Keratinocyte (primary cell): ENCODE data around the gene COLGALT1. TPM values are rescaled to one million over a fixed set of nuclear protein-coding genes. Genes with fewer than 3 reads are reported as not detected.

Source experiments
- DNase-seq: peaks from one replicate; pipeline ENCODE4 v3.0.0-alpha.2; 2011; ENCODE audit warnings: low read depth, missing footprints, low spot score
- FAIRE-seq: peaks from 2 replicates; lab custom pipeline; 2011; peaks lifted over from hg19 to GRCh38; lab: Jason Lieb, UNC
- H2AFZ ChIP-seq: 2 replicates; pipeline ENCODE4 v1.6.0; 2012; ENCODE audit warnings: low read length, control low read depth, inconsistent platforms; ENCODE audit not compliant: control insufficient read depth
- H3K27ac ChIP-seq: 2 replicates; pipeline ENCODE4 v1.5.1; 2011; ENCODE audit warnings: low read length; ENCODE audit not compliant: control insufficient read depth, insufficient read depth
- H3K27me3 ChIP-seq: 3 replicates; pipeline ENCODE4 v1.6.0; 2011; ENCODE audit warnings: low read length; ENCODE audit not compliant: control insufficient read depth, insufficient read depth; ENCODE audit errors: extremely low read depth
- H3K36me3 ChIP-seq, 2 experiments: 2 replicates in 1 of 2; 3 replicates in 1 of 2; pipeline ENCODE4 v1.5.1; 2011; ENCODE audit warnings: low read length in 2 of 2, mild to moderate bottlenecking in 1 of 2; ENCODE audit not compliant: control insufficient read depth in 2 of 2, insufficient read depth in 2 of 2; ENCODE audit errors: extremely low read depth in 1 of 2
- H3K4me1 ChIP-seq: 3 replicates; pipeline ENCODE4 v1.5.1; 2011; ENCODE audit warnings: low read length; ENCODE audit not compliant: control insufficient read depth, insufficient read depth; ENCODE audit errors: extremely low read depth
- H3K4me2 ChIP-seq: 3 replicates; pipeline ENCODE4 v1.6.0; 2011; ENCODE audit warnings: low read depth, low read length; ENCODE audit not compliant: control insufficient read depth, insufficient read depth; ENCODE audit errors: extremely low read depth
- H3K4me3 ChIP-seq, 3 experiments: fragments of 200-600 bp in 1 of 3; sonication (generic) in 1 of 3; 2 replicates in 2 of 3; 3 replicates in 1 of 3; pipeline ENCODE4 v1.5.1; 2011 to 2016; ENCODE audit warnings: low read length in 3 of 3, mild to moderate bottlenecking in 3 of 3, control low read depth in 2 of 3, inconsistent platforms in 1 of 3, low read depth in 1 of 3, mixed read lengths in 1 of 3, mixed run types in 1 of 3, moderate library complexity in 1 of 3; ENCODE audit not compliant: control insufficient read depth in 2 of 3, insufficient read depth in 2 of 3; ENCODE audit errors: extremely low read depth in 1 of 3
- H3K79me2 ChIP-seq: 2 replicates; pipeline ENCODE4 v1.6.0; 2012; ENCODE audit warnings: low read length; ENCODE audit not compliant: control insufficient read depth, insufficient read depth
- H3K9ac ChIP-seq: 3 replicates; pipeline ENCODE4 v1.6.0; 2011; ENCODE audit warnings: low read length; ENCODE audit not compliant: control insufficient read depth, insufficient read depth; ENCODE audit errors: extremely low read depth
- H3K9me1 ChIP-seq: 3 replicates; pipeline ENCODE4 v1.6.0; 2011; ENCODE audit warnings: low read length; ENCODE audit not compliant: control insufficient read depth, insufficient read depth; ENCODE audit errors: extremely low read depth
- H3K9me3 ChIP-seq: 2 replicates; pipeline ENCODE4 v1.5.1; 2012; ENCODE audit warnings: low read depth, low read length; ENCODE audit not compliant: control insufficient read depth
- H4K20me1 ChIP-seq: 3 replicates; pipeline ENCODE4 v1.6.0; 2011; ENCODE audit warnings: low read length; ENCODE audit not compliant: control insufficient read depth, insufficient read depth; ENCODE audit errors: extremely low read depth
- CTCF ChIP-seq, 3 experiments: IDR thresholded peaks in 1 of 3; conservative IDR thresholded peaks in 1 of 3; optimal IDR thresholded peaks in 1 of 3; 2 replicates in 2 of 3; 3 replicates in 1 of 3; pipeline versions ENCODE3 to v1.5.1; 2011; ENCODE audit warnings: low read length in 3 of 3, mild to moderate bottlenecking in 3 of 3, moderate library complexity in 2 of 3, control low read depth in 1 of 3, inconsistent platforms in 1 of 3; ENCODE audit not compliant: insufficient read depth in 2 of 3; ENCODE audit errors: extremely low read depth in 1 of 3
- EZH2 ChIP-seq: IDR thresholded peaks from one replicate; pipeline ENCODE4 v1.6.1; 2012; ENCODE audit warnings: inconsistent platforms, mild to moderate bottlenecking, low read length, moderate library complexity
- dilution Hi-C: fragments of 300-500 bp; cut with MboI; formaldehyde crosslinking; loops from one replicate; pipeline ENCODE4 v1.7.0; 2020; ENCODE audit warnings: low sequenced_read_pairs; ENCODE audit not compliant: extremely low pct_ligation_motif_present
- polyA plus RNA-seq, 5 experiments: library from polyadenylated mRNA; depleted of rRNA in 3 of 5; stranded (reverse) in 3 of 5; stranded (forward) in 1 of 5; unstranded in 1 of 5; fragments of >200 nt; gene quantifications; 1 replicate in 1 of 5; 2 replicates in 3 of 5; 3 replicates in 1 of 5; pipeline versions ENCODE4 v1.2.1 to v1.2.3, GENCODE V29; 2011 to 2012; ENCODE audit warnings: missing spikeins in 2 of 5, low read depth in 1 of 5, low replicate concordance in 1 of 5

The COLGALT1 gene
- polyA plus RNA-seq, 1 donor (not counting 4 experiments of a cell fraction or from before 2014, with no cell fraction given): 89.4 TPM

- Histone ChIP-seq H3K4me3 (no peak overlapping the region), H3K4me1 (no peaks in the 10 kb centered on the region), H3K9me3 (no peaks in the 10 kb centered on the region), H3K9me1 (no peaks in the 10 kb centered on the region), H3K27ac (no peak overlapping the region), H4K20me1 (no peaks in the 10 kb centered on the region), H3K36me3 (no peaks in the 10 kb centered on the region), H3K9ac (no peak overlapping the region), H3K79me2 (no peaks in the 10 kb centered on the region), H3K27me3 (no peaks in the 10 kb centered on the region), H2AFZ (no peak overlapping the region), H3K4me2 (no peak overlapping the region)
- TF ChIP-seq EZH2: no peak
- no peak for TF ChIP-seq CTCF (optimal IDR thresholded peaks at IDR 0.05 in 1 of 3, IDR thresholded peaks at IDR 0.05 in 1 of 3, conservative IDR thresholded peaks at IDR 0.05 in 1 of 3; ENCODE audit: extremely low read depth in 1 of 3, insufficient read depth in 2 of 3, low read length in 3 of 3)
- DNase-seq (no peak), FAIRE-seq (no peak)
- dilution Hi-C loops: no loop called here
These were observed 71.1 kb downstream of the COLGALT1 start for GRCh38 chr19:17626456-17627015.

- dilution Hi-C loops: no loop called here
- TF ChIP-seq CTCF (optimal IDR thresholded peaks at IDR 0.05 in 1 of 3, IDR thresholded peaks at IDR 0.05 in 1 of 3, conservative IDR thresholded peaks at IDR 0.05 in 1 of 3; ENCODE audit: extremely low read depth in 1 of 3, insufficient read depth in 2 of 3, low read length in 3 of 3): no peak
- TF ChIP-seq EZH2: no peak
These were observed 71.7 kb downstream of the COLGALT1 start for GRCh38 chr19:17627161-17627560.

More at GRCh38 chr19:17627161-17627560, 71.7 kb downstream of the COLGALT1 start:
- no peak overlapping the region for H3K4me2 ChIP-seq
- FAIRE-seq (no peak), DNase-seq (no peak)
- no peak overlapping the region for H3K9ac ChIP-seq
- no peaks in the 10 kb centered on the region for H3K9me3 ChIP-seq
- H3K79me2 ChIP-seq: no peaks in the 10 kb centered on the region
- H3K9me1 ChIP-seq: no peaks in the 10 kb centered on the region
- H3K4me3 ChIP-seq: no peak overlapping the region
- no peaks in the 10 kb centered on the region for H3K36me3 ChIP-seq
- H3K27me3 ChIP-seq: no peaks in the 10 kb centered on the region
- H3K4me1 ChIP-seq: no peaks in the 10 kb centered on the region
- no peak overlapping the region for H3K27ac ChIP-seq
- H2AFZ ChIP-seq: no peak overlapping the region
- no peaks in the 10 kb centered on the region for H4K20me1 ChIP-seq
